GM23248 (cell line): ENCODE data around the gene PIP5K1C. TPM values are rescaled to one million over a fixed set of nuclear protein-coding genes. Genes with fewer than 3 reads are reported as not detected.
A peak's percentile ranks its signal among the peaks of the same experiment; 100 is the strongest.

Source experiments
- DNase-seq: peaks from one replicate; pipeline ENCODE4 v3.0.0-alpha.2; 2015
- H2AFZ ChIP-seq: fragments of 200-600 bp; sonication (generic); 2 replicates; pipeline ENCODE4 v1.6.1; 2016; ENCODE audit warnings: antibody characterized with exemption
- H3F3A ChIP-seq: fragments of 200-600 bp; sonication (generic); 2 replicates; pipeline ENCODE4 v1.6.1; 2016; ENCODE audit warnings: mild to moderate bottlenecking, antibody characterized with exemption, mixed run types; ENCODE audit not compliant: insufficient read depth
- H3K27ac ChIP-seq: fragments of 200-600 bp; sonication (generic); 2 replicates; pipeline ENCODE4 v1.5.1; 2016; ENCODE audit warnings: mild to moderate bottlenecking
- H3K27me3 ChIP-seq: fragments of 200-600 bp; sonication (generic); replicated peaks from 2 replicates; pipeline ENCODE4 v1.6.1; 2016; ENCODE audit warnings: mild to moderate bottlenecking; ENCODE audit not compliant: insufficient read depth
- H3K36me3 ChIP-seq: fragments of 200-600 bp; sonication (generic); 2 replicates; pipeline ENCODE4 v1.6.1; 2016; ENCODE audit warnings: low read depth, mild to moderate bottlenecking
- H3K4me1 ChIP-seq: fragments of 200-600 bp; sonication (generic); 2 replicates; pipeline ENCODE4 v1.6.1; 2016; ENCODE audit warnings: mild to moderate bottlenecking; ENCODE audit not compliant: insufficient read depth
- H3K4me2 ChIP-seq: fragments of 200-600 bp; sonication (generic); one replicate; pipeline ENCODE4 v1.6.1; 2016; ENCODE audit warnings: mild to moderate bottlenecking; ENCODE audit not compliant: unreplicated experiment
- H3K4me3 ChIP-seq: fragments of 200-600 bp; sonication (generic); 2 replicates; pipeline ENCODE4 v1.5.1; 2016; ENCODE audit warnings: mild to moderate bottlenecking
- H3K79me2 ChIP-seq: fragments of 200-600 bp; sonication (generic); 2 replicates; pipeline ENCODE4 v1.6.1; 2016; ENCODE audit warnings: mild to moderate bottlenecking; ENCODE audit not compliant: insufficient read depth
- H3K9ac ChIP-seq: fragments of 200-600 bp; sonication (generic); 2 replicates; pipeline ENCODE4 v1.6.1; 2016; ENCODE audit warnings: mild to moderate bottlenecking
- H3K9me2 ChIP-seq: fragments of 200-600 bp; sonication (generic); 2 replicates; pipeline ENCODE4 v1.6.1; 2016; ENCODE audit warnings: mixed run types, mild to moderate bottlenecking, moderate library complexity; ENCODE audit not compliant: insufficient read depth
- H3K9me3 ChIP-seq: fragments of 200-600 bp; sonication (generic); one replicate; pipeline ENCODE4 v1.6.1; 2017; ENCODE audit warnings: low read depth
- H4K20me1 ChIP-seq: fragments of 200-600 bp; sonication (generic); 2 replicates; pipeline ENCODE4 v1.6.0; 2016; ENCODE audit not compliant: insufficient read depth
- EZH2 ChIP-seq: fragments of 200-600 bp; sonication (generic); IDR thresholded peaks from 2 replicates; pipeline ENCODE4 v1.6.1; 2018; ENCODE audit warnings: antibody characterized with exemption, mild to moderate bottlenecking; ENCODE audit not compliant: insufficient read depth, poor library complexity, severe bottlenecking
- EZH2phosphoT487 ChIP-seq: fragments of 200-600 bp; sonication (generic); IDR thresholded peaks from 2 replicates; pipeline ENCODE4 v1.6.1; 2018; ENCODE audit warnings: antibody characterized with exemption, moderate library complexity, mild to moderate bottlenecking, low read depth; ENCODE audit not compliant: insufficient read depth
- WGBS, 2 experiments: methylation state at CpG; one replicate each; pipeline ENCODE4 v1.1.6; 2015 to 2017; ENCODE audit warnings: low lambda C conversion rate in 2 of 2, low coverage in 1 of 2; ENCODE audit errors: missing lambda C conversion rate in 2 of 2; 5-methylcytosine and 5-hydroxymethylcytosine counted together
- in situ Hi-C: fragments of 300-500 bp; cut with MboI; formaldehyde crosslinking; loops from 2 replicates; pipeline ENCODE4 v1.15.0; 2020
- polyA plus RNA-seq: library from polyadenylated mRNA; unstranded; fragments of >200 nt; fragmentation: Nextera tagmentation; extraction: Ambion mirVana; gene quantifications from 2 replicates; pipeline ENCODE4 v1.2.1, GENCODE V29; 2016
- total RNA-seq: library from RNA; depleted of rRNA; stranded (reverse); fragments of >200 nt; shearing (Covaris generic); gene quantifications from 2 replicates; pipeline ENCODE4 v1.2.3, GENCODE V29; 2014

PIP5K1C gene
- total and polyA plus RNA-seq, 2 experiments from 2014 or later, result 31.2 to 34.0 TPM

DNA sequence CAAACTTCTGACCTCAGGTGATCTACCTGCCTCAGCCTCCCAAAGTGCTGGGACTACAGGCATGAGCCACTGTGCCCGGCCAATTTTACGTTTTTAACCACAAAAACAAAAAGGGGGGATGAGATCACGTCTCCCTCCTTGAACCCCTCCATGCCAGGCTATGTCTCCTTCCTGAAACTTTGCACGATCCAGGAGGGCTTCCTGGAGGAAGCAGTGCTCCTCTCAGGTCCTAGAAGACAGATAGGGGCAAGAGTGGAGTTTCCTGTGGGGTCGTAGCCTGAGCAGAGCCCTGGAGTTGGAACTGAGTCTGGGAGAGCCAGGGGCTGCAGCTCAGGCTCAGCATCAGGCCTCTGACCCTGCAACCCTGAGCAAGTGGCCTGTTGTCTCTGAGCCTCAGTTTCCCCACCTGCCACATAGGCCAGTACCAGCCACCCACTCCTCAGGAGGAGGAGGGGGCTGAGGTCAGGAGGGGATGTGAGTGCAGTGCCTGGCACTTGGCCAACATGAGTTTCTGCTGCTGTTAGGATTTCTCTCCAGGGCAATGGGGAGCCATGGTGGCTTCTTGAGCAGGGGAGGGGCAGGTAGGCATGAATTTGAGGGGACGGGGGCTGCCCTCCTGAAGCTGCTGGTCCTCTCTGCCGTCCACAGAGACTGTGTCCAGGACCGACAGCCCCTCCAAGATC is 45.2 kb upstream of the PIP5K1C start:
- H3K36me3 ChIP-seq, result 0 out of 2 replicates have a peak, but pooled peaks cover under 1% of the 10 kb centered on the region
- WGBS, 2 experiments, result 39 to 52% methylated on average over 8 of the region's 8 CpGs
- H3F3A ChIP-seq, result no peaks in the 10 kb centered on the region
- H3K4me2 ChIP-seq, result no peak overlapping the region
- H3K9me2 ChIP-seq, result no peaks in the 10 kb centered on the region
- no peak overlapping the region for H3K9ac ChIP-seq
- H3K27me3 ChIP-seq, result no peaks in the 10 kb centered on the region
- in situ Hi-C loops, result no loop called here
- H3K9me3 ChIP-seq, result no peaks in the 10 kb centered on the region
- TF ChIP-seq EZH2 (no peak), EZH2phosphoT487 (no peak)
- H2AFZ ChIP-seq, result no peak overlapping the region
- no peak overlapping the region for H3K4me3 ChIP-seq
- no peaks in the 10 kb centered on the region for H3K79me2 ChIP-seq
- H3K27ac ChIP-seq, result no peak overlapping the region
- H4K20me1 ChIP-seq, result no peaks in the 10 kb centered on the region
- H3K4me1 ChIP-seq, result no peaks in the 10 kb centered on the region
- DNase-seq, result no peak

DNA sequence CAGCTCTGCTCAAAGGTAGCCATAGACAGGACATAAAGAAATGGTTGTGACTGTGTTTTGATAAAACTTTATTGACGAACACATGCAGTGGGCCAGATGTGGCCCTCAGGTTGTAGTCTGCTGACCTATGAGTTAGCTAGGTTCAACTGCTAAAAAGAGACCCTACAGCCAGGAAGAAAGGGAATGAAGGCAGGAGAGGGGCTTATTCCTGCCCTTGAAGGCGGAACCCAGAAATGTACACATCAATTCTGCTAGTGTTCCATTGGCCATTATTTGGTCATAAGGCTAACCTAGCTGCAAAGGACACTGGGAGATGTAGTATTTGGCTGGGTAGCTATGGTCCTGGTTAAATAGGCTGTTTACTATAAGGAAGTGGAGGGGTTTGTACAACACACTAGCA is 43.2 kb upstream of the PIP5K1C start:
- H3K27ac ChIP-seq, result no peak overlapping the region
- H3K4me1 ChIP-seq, result no peaks in the 10 kb centered on the region
- H3K79me2 ChIP-seq, result no peaks in the 10 kb centered on the region
- 70 to 79% methylated on average over 2 of the region's 2 CpGs for WGBS, 2 experiments
- H3K36me3 ChIP-seq, result no peaks in the 10 kb centered on the region
- peak; percentile 23 for DNase-seq
- in situ Hi-C loops, result no loop called here
- no peaks in the 10 kb centered on the region for H3K9me3 ChIP-seq
- H3F3A ChIP-seq, result no peaks in the 10 kb centered on the region
- TF ChIP-seq EZH2phosphoT487 (no peak), EZH2 (no peak)
- no peaks in the 10 kb centered on the region for H3K9me2 ChIP-seq
- no peak overlapping the region for H2AFZ ChIP-seq
- no peak overlapping the region for H3K4me2 ChIP-seq
- no peak overlapping the region for H3K4me3 ChIP-seq
- H3K9ac ChIP-seq, result no peak overlapping the region
- no peaks in the 10 kb centered on the region for H3K27me3 ChIP-seq
- H4K20me1 ChIP-seq, result no peaks in the 10 kb centered on the region

DNA sequence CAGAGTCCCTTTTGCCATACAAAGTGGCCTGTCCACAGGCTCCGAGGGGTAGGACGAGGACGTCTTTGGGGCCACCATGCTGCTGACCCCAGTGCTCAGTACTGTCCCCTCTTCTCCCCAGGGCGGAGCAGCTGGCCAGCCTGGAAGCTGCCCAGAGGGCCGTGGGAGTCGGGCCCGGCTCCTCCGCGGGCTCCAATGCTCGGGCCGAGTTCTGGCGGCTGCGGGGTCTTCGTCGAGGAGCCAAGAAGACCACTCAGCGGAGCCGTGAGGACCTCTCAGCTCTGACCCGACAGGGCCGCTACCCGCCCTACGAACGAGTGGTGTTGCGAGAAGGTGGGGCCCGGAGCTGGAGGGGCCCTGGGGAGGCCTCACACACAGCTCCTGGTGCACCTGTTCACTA is 40.2 kb upstream of the PIP5K1C start:
- TF ChIP-seq EZH2phosphoT487, result no peak
- TF ChIP-seq EZH2, result no peak
- no peak overlapping the region for H3K4me2 ChIP-seq
- H2AFZ ChIP-seq, result no peak overlapping the region
- H3K27ac ChIP-seq, result no peak overlapping the region
- no peaks in the 10 kb centered on the region for H3K9me3 ChIP-seq
- WGBS, 2 experiments, result 92 to 95% methylated on average over 24 of the region's 24 CpGs
- DNase-seq, result no peak
- no peaks in the 10 kb centered on the region for H3F3A ChIP-seq
- H3K9me2 ChIP-seq, result no peaks in the 10 kb centered on the region
- H4K20me1 ChIP-seq, result no peaks in the 10 kb centered on the region
- H3K9ac ChIP-seq, result no peak overlapping the region
- H3K4me1 ChIP-seq, result no peaks in the 10 kb centered on the region
- H3K4me3 ChIP-seq, result no peak overlapping the region
- H3K79me2 ChIP-seq, result no peaks in the 10 kb centered on the region
- no peaks in the 10 kb centered on the region for H3K27me3 ChIP-seq
- in situ Hi-C loops, result no loop called here
- H3K36me3 ChIP-seq, result no peaks in the 10 kb centered on the region

GRCh38 chr19:3738477-3739220 is 38.4 kb upstream of the PIP5K1C start:
- no peak overlapping the region for H2AFZ ChIP-seq
- TF ChIP-seq EZH2phosphoT487 (no peak), EZH2 (no peak)
- no peaks in the 10 kb centered on the region for H4K20me1 ChIP-seq
- H3K79me2 ChIP-seq, result no peaks in the 10 kb centered on the region
- no peak overlapping the region for H3K4me2 ChIP-seq
- 80 to 82% methylated on average over 29 to 32 of the region's 32 CpGs for WGBS, 2 experiments
- no peaks in the 10 kb centered on the region for H3K9me2 ChIP-seq
- no peaks in the 10 kb centered on the region; the same call in 1 of the 2 replicates for H3K27me3 ChIP-seq
- no peaks in the 10 kb centered on the region for H3F3A ChIP-seq
- H3K4me1 ChIP-seq, result no peaks in the 10 kb centered on the region
- H3K36me3 ChIP-seq, result no peaks in the 10 kb centered on the region
- no peak for DNase-seq
- H3K27ac ChIP-seq, result no peak overlapping the region
- H3K9me3 ChIP-seq, result no peaks in the 10 kb centered on the region
- H3K9ac ChIP-seq, result no peak overlapping the region
- in situ Hi-C loops, result no loop called here
- H3K4me3 ChIP-seq, result no peak overlapping the region
